ENCODE measurements around the gene DUSP5.

Gene DUSP5

DNA sequence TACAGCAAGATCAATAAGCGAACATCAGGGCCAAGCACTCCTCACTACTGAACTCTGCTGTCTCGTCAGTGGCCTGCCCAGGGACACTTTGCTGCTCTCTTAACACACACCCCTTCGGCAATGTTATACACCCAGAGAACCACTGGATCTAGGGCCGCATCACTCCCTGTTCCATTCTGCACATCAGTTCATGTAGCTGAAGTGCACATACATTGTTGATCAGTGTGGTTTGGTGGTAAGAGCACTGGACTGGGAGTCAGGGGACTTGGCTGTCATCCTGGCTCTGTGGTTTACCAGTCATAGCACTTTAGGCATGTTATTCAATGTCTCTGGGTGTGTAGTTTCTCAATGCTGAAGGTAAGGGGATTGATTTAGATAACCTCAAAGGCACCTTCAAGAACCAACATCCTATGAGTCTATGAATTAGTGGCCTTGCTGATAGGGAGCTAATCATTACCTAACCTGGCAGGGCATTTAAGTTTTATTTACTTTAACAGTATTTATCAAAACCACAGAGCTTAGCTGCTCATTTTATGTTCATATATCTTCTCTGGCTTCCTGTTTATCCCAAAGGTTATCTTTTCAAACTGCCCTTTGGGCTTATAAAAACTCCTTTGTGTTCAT is 24.8 kb downstream of the DUSP5 start (continued):
- TF ChIP-seq ZNF132 (tag by site-specific recombination; IDR thresholded peaks at IDR 0.05; ENCODE audit: borderline replicate concordance) (no peak), GLIS1 (tag by site-specific recombination; IDR thresholded peaks at IDR 0.05) (no peak), ZBTB8A (tag by site-specific recombination; IDR thresholded peaks at IDR 0.05) (no peak), TCF7L2 (IDR thresholded peaks at IDR 0.05; ENCODE audit: borderline replicate concordance, low read depth, low read length) (peak; percentile 62; the same call in 1 of the 2 replicates), ZNF510 (tag by site-specific recombination; IDR thresholded peaks at IDR 0.05; ENCODE audit: insufficient replicate concordance) (no peak), ZNF530 (tag by site-specific recombination; IDR thresholded peaks at IDR 0.05; ENCODE audit: low read depth) (no peak), ZNF670 (tag by site-specific recombination; IDR thresholded peaks at IDR 0.05; ENCODE audit: low read depth) (no peak), ZNF544 (tag by site-specific recombination; IDR thresholded peaks at IDR 0.05) (no peak), ZNF148 (tag by site-specific recombination; IDR thresholded peaks at IDR 0.05; ENCODE audit: borderline replicate concordance) (no peak), ZNF792 (tag by site-specific recombination; IDR thresholded peaks at IDR 0.05) (no peak), ZNF701 (tag by site-specific recombination; IDR thresholded peaks at IDR 0.05) (no peak), SP7 (tag by site-specific recombination; IDR thresholded peaks at IDR 0.05) (peak; percentile 97), OVOL3 (tag by site-specific recombination; IDR thresholded peaks at IDR 0.05) (no peak), ZNF416 (tag by site-specific recombination; IDR thresholded peaks at IDR 0.05) (no peak), ZNF677 (tag by site-specific recombination; IDR thresholded peaks at IDR 0.05) (no peak), ZNF19 (tag by site-specific recombination; IDR thresholded peaks at IDR 0.05; ENCODE audit: low read depth) (no peak), ZXDB (tag by site-specific recombination; IDR thresholded peaks at IDR 0.05) (peak; percentile 77), PRDM6 (tag by site-specific recombination; IDR thresholded peaks at IDR 0.05) (peak; percentile 74; the same call in 1 of the 2 replicates), ZNF394 (tag by site-specific recombination; IDR thresholded peaks at IDR 0.05; ENCODE audit: borderline replicate concordance) (no peak), ZBTB17 (tag by site-specific recombination; IDR thresholded peaks at IDR 0.05) (no peak), PRDM10 (tag by site-specific recombination; IDR thresholded peaks at IDR 0.05) (peak; percentile 57), ZNF555 (tag by site-specific recombination; conservative IDR thresholded peaks at IDR 0.05) (no peak), GLI2 (tag by site-specific recombination; IDR thresholded peaks at IDR 0.05; ENCODE audit: borderline replicate concordance, low read depth) (0 out of 2 replicates have a peak, but pooled peaks have one; percentile 10), ZNF280C (tag by site-specific recombination; IDR thresholded peaks at IDR 0.05) (no peak), ZBTB7A (tag by site-specific recombination; IDR thresholded peaks at IDR 0.05; ENCODE audit: low read depth) (no peak), ZNF837 (tag by site-specific recombination; IDR thresholded peaks at IDR 0.05) (no peak), ZNF16 (tag by site-specific recombination; IDR thresholded peaks at IDR 0.05; ENCODE audit: low read depth) (no peak), ZNF561 (tag by site-specific recombination; IDR thresholded peaks at IDR 0.05; ENCODE audit: borderline replicate concordance) (no peak)
- TF ChIP-seq, protein P1, sequence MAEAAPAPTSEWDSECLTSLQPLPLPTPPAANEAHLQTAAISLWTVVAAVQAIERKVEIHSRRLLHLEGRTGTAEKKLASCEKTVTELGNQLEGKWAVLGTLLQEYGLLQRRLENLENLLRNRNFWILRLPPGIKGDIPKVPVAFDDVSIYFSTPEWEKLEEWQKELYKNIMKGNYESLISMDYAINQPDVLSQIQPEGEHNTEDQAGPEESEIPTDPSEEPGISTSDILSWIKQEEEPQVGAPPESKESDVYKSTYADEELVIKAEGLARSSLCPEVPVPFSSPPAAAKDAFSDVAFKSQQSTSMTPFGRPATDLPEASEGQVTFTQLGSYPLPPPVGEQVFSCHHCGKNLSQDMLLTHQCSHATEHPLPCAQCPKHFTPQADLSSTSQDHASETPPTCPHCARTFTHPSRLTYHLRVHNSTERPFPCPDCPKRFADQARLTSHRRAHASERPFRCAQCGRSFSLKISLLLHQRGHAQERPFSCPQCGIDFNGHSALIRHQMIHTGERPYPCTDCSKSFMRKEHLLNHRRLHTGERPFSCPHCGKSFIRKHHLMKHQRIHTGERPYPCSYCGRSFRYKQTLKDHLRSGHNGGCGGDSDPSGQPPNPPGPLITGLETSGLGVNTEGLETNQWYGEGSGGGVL (tag by site-specific recombination; IDR thresholded peaks at IDR 0.05) = no peak
